Stimulated activated naive CD4-positive, alpha-beta T cell treated with Interleukin-2 at 50 U/mL for 16 hours (primary cell): ENCODE data around the gene RAB11FIP3.
A peak's percentile ranks its signal among the peaks of the same experiment; 100 is the strongest.

ENCODE experiments used
- DNase-seq: peaks from one replicate; lab custom pipeline; 2025; lab: John Stamatoyannopoulos, UW

Gene RAB11FIP3

DNA sequence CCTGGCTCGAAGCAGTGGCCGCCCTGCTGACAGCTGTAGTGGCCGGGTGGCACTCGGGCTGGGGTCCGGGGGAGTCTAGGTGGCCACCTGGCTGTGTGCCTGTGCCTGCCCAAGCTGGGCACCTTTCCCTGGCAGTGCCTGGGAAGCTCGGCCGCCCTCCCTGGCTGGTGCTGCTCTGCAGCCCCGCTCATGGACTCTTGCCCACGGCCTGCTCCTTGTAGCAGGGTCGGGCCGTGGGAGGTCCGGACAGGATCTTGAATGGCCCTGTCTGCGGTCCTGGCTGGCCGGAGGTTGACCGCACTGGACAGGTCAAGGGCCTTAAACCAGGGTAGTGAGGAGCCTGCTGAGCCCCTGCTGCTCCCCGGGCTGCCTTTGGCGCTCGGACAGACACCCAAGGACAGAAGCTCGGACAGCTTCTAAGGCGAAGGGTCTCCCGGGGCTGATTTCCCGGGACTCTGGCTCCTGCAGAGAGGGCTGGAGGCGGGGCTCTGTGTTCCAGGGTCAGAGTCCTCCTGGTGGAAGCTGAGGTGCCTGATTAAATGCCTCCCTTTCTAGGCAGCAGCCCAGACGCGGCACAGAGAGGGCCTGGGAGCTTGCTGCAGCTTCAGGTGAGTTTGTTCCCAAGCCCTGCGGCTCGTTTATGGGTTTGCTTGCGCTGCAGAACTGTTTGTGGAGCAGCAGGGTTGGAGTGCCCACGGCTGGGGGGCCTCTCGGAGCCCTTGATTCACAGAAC is 108.1 kb downstream of the RAB11FIP3 start:
- DNase-seq = no peak

DNA sequence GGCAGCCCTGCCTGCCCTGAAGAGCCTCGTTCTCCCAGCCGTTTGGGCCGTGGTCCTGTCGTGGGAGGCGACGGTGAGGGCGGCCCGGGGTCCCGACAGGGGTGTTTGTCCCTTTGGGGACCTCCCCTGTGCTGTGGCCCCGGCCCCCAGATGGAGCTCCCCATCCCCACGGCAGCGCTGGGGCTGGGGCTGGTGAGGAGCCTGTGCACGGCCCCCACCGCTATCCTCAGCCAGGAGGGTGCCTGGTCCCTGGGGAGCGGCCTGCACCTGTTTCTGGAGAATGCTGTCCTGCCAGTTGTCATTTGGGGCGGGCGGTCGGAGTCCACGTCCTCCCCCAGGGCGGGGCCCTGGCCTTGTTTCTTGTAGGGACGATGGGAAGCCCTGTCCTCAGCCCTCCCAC is 108.7 kb downstream of the RAB11FIP3 start:
- no peak for DNase-seq

DNA sequence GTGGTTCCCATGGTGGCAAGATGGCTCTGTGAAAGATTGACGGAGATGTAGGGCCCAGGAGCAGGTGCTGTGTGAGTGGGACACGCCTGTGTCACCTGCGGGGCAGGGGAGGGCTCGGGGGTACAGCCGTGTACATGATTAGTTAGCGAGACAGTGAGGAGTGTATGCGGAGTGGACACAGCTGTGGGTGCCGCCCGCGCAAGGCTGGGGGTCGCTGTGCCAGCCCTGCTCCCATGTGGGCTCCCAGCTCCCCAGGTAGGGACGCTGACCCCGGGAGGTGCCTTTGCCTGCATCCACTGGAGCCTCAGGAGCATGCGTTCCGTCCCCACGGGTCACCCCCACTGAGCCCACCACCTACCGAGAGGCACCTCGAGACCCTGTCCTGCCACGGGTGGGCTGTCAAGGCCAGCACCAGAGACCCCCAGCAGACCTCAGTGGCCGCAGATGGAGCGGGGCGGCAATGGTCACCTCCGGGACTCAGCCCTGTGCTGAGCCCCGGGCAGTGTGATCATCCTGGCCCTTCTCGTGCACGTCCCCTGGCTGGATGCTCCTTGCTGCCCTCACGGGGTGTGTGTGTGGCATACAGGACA is 109.5 kb downstream of the RAB11FIP3 start:
- DNase-seq = no peak

DNA sequence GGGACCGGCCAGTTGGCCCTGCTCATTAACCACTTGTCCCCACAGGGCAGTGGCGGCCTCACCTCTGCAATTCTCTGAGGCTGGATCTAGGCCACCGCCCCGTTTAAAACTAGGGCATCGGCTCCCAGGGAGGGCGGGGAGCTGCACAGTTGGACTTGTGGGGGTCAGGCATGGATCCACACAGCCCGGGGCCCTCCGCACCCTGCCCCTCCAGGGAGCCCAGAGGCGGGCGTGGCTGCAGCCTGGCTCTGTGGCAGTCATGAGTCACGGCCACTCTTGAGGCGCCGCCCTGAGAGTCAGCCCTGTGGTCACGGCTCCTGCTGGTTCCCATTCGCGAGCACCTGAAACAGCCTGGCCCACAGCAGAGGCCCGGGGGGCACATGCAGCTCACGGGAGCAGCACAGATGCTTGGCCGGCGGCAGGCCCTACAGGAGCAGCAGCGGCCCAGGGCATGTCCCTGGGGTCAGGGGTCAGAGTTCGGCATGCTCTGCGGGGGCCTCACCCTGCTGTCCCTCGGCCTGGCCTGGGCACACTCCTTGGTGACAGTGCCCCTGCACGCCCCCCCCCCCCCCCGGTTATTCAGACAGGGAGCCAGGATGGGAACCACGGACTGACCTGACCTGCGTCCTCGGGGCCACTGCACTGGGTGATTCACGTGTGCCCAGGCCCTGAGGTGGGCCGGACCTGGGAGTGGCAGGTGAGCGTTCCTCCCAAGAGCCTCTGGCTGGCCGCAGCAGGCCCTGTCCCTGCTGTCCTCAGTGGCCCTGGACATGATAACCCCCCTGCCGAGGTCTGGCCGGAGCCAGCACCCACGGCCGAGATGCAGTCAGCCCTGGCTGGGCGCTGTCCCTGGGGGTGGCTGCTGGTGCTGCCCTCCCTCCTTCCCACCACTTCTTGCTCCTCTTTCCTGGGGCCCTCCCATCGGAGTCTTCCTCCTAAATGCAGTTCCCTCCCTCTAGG is 110.3 kb downstream of the RAB11FIP3 start:
- DNase-seq = no peak

DNA sequence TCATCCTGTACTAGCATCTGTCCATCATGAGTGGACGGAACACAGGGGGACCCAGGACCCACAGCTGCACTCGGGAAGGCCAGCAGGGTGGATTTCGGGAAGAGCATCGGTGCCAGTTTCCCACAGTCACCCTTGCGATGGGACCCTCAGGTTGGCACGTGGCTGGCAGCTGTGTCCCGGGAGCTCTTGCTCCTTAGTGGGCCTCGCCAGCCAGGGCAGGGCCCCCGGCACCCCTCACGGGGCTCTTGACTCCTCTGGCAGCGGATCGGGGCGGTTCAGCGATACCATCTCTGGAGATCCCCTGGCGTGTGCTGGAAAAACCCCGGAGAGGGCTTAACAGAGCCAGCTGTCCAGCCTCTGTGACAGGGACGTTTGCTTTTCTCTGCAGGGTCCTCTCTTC is 111.3 kb downstream of the RAB11FIP3 start:
- DNase-seq = no peak

DNA sequence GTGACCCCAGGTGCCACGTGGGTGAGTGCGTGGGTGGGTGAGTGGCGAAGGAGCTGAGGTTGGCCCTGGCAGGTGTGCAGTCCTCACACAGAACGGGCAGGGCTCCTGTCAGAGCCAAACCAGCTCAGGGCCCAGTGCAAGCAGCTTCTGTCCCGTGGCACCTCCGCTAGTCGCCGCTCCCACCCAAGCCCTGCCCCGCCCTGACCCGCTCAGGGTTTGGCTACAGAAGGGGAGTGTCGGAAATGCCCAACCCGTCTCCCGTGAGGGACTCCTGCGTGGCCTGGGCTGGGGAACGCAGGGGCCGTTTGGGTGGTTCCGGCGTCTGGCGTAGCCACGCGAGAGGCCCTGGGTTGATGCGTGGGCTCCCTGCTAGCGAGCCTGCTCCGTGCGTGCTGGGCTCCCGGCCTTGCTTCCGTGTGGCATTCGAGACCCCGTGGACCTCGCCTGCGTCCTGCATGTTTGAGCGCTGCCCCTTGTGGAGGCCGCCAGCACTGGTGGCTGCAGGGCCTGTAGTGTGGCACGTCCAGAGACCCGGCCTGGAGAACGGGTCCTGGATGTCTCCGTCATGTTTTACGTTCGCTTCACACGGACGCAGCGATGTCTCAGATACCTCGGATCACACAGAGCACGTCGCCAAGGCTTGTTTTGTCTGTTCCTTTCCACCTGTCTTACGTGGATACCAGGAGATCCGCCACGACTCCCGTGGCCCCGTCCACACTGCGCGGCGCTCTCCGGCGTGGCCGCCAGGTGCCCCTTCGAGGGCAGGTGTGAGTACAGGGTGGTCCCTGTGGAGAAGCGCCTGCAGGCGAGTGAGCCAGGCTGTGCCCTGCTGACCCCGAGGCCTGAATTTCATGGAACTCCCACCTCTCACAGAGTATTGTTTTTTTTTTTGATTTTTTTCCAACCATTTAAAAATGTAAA is 112.2 kb downstream of the RAB11FIP3 start:
- no peak for DNase-seq

DNA sequence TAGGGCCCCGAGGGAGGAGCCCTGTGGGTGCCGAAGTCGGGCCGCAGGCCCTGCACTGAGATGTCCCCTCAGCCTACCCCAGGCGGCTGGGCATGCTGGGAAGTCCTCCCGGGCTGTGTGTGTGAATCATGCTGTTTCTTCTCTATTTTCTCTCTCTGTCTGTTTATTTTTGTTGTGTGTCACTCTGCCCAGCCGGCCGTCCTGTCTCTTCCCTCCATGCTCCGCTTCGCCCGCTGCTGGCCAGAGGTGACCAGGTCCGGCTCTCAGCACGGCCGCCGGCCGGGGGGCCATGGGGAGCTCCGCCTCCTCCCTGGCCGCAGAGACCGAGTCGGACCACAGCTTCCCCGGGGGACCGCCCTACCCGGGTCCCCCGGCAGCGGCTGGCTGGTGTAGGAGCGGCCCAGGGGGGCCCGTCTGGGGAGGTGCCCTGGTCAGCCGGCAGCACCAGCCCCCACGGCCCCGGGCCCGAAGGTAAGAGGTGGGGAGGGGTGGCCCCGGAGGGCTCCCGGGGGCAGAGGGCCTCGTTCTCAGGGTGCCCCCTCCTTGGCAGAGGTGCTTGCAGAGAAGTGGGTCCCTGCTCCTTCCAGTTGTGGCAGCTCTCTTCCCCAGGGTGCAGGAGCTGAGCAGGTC is 114.6 kb downstream of the RAB11FIP3 start:
- DNase-seq = no peak

DNA sequence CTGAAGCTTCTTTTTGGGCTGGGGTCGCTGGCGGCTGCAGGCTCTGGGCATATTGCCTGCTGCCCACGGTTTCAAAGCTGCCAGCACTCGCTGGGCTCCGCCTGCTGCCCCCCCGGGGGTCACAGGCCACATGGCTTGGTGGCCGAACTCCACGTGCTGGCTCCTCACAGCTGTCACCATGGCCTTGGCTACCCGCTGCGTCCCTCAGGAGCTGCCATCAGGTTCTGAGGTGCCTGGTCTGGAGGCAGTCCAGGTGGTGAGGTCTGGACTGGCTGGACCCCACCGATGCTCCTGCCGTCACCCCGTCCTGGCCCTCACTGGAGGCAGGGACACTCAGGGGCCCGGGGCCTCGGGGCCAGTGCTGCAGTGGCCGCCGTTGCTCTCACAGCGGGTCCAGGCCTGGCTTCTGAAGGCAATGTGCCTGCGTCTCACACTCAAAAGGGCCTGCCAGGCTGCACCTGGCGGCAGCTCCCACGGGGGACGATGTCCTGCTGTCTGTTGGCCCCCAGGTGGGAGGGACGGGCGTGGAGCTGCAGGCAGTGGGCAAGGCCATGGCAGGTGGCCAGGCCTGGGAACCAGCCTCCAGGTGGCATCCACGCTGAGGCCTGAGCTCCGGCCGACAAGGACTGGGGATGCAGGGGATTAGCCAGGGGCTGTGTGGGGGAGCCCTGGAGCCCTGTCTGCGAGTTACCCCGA is 115.3 kb downstream of the RAB11FIP3 start:
- DNase-seq = no peak

DNA sequence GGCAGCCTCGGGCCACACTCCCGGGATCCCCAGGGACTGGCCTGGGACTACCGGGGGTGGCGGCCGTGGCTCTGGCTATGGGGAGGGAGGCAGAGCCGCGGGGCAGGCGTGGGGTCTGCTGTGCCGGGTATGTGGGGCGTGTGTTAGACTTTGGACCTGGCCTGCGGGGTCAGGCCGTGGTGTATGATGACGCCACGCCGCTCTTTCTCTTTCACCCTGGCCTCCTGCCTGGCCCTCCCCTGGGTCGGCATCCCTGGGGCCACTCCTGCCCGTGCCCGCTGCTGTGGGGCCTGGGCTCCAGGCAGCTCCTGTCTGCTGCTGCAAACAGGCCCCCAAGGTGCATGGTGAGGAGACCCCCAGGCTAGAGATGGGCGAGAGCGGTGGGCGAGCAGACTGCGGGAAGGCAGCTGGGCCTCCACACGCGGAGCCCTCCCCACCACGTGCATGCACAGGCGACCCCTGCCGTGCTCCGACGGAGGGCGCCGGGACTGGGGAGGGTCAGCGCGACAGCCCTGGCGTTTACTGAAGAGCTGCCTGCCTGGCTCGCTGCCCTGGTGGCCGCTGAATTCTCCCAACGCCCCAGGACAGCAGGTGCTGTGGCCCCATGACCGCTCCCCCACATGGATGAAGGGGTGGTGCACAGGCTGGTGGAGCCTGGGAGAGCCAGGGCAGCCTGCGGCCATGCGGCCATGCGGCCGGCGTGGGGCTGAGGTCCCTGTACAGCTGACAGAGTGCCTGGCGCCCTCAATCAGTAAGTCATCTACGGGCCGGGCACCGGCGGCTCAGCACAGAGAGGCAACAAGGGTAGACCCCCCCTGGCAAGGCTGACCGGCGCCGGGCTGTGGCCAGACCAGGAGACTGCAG is 118.1 kb downstream of the RAB11FIP3 start:
- DNase-seq = no peak

DNA sequence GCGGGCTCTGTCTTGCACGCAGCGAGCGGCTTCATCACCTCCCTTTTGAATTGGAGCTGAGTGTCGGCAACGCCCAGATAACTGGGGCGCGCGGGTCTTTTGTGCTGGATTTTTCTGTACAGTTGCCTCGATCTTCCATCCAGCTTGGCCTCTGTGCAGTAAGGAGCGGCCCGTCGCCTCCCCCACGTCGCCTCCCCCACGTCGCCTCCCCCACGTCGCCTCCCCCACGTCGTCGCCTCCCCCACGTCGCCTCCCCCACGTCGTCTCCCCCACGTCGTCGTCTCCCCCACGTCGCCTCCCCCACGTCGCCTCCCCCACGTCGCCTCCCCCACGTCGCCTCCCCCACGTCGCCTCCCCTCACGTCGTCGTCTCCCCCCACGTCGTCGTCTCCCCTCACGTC is 119.1 kb downstream of the RAB11FIP3 start:
- no peak for DNase-seq

DNA sequence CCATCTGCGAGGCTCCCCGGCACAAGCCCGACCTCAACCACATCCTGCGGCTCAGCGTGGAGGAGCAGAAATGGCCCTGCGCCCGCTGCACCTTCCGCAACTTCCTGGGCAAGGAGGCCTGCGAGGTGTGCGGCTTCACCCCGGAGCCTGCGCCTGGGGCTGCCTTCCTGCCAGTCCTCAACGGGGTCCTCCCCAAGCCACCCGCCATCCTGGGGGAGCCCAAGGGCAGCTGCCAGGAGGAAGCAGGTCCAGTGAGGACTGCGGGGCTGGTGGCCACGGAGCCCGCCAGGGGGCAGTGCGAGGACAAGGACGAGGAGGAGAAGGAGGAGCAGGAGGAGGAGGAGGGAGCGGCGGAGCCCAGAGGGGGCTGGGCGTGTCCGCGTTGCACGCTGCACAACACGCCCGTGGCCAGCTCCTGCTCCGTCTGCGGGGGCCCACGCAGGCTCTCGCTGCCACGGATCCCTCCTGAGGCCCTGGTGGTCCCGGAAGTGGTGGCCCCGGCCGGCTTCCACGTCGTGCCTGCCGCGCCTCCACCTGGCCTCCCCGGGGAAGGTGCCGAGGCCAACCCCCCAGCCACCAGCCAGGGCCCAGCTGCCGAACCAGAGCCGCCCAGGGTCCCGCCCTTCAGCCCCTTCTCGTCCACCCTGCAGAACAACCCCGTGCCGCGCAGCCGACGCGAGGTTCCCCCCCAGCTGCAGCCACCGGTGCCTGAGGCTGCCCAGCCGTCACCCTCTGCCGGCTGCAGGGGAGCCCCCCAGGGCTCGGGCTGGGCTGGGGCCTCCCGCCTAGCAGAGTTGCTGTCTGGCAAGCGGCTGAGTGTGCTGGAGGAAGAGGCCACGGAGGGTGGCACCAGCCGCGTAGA is 121.7 kb downstream of the RAB11FIP3 start:
- DNase-seq = peak; percentile 28

DNA sequence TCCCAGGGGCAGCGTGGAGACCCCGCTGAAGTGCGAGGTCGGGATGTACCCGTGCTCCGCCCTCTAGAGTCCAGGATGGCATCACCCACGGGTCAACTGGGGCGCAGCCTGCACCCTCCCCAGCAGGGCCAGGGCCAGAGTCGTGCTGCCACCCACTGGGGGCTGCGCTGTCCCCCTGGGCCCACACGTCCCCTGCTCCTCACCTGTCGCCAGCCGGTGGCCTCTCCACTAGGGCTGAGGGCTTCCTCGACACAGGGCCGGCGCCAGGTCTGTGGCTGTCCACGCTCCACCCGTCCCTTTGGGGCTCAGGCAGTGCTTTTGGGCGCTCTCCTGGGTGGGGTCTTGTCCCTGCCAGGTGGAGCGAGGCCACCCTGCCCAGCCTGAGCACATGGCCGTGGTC is 123.1 kb downstream of the RAB11FIP3 start:
- DNase-seq = no peak

DNA sequence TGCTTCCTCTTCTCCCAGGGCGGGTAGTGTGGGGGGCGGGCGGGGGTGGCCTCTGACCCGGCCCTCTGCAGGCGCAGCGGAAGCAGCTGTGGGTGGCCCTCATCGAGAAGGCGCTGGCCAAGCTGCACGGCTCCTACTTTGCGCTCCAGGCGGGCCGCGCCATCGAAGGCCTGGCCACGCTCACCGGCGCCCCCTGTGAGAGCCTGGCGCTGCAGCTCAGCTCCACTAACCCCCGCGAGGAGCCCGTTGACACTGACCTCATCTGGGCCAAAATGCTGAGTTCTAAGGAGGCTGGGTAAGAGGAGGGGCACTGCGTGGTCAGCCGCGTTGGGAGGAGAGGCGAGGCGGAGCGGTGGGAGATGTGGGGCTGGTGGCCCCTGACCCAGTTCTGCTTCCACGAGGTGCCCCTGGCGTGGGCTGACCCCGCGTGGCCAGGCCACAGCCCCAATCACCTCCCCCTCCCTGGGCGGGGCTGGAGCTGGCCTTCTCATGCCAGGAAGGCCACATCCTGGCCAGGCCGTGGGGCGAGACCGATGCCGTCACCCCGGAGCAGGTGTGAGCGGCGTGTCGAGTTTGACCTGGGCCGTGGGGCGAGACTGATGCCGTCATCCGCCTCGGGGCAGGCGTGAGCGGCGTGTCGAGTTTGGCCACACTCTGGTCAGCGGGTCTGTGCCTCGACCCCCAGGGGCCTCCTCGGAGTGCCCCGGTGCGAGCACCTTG is 124.3 kb downstream of the RAB11FIP3 start:
- no peak for DNase-seq

DNA sequence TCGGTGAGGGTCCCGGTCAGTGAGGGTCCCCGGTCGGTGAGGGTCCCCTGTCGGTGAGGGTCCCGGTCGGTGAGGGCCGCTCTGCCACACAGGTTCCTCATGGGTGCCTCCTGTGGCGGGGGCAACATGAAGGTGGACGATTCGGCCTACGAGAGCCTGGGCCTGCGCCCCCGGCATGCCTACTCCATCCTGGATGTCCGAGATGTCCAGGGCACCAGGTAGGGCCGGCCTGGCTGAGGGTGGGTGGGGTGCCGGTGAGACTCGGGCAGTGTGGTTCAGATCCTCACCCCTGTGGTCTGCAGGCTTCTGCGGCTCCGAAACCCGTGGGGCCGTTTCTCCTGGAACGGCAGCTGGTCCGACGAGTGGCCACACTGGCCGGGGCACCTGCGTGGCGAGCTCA is 125.8 kb downstream of the RAB11FIP3 start:
- no peak for DNase-seq

DNA sequence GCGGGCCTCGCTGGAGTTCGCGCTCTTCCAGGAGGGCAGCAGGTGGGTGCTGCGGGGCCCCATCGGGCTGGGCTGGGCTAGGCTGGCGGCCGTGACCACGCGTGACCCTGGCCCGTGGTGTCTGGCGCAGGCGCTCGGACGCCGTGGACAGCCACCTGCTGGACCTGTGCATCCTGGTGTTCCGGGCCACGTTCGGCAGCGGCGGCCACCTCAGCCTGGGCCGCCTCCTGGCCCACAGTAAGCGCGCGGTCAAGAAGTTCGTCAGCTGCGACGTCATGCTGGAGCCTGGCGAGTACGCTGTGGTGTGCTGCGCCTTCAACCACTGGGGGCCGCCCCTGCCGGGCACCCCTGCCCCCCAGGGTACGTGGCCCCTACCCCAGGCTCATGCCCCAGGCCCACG is 126.7 kb downstream of the RAB11FIP3 start:
- no peak for DNase-seq

DNA sequence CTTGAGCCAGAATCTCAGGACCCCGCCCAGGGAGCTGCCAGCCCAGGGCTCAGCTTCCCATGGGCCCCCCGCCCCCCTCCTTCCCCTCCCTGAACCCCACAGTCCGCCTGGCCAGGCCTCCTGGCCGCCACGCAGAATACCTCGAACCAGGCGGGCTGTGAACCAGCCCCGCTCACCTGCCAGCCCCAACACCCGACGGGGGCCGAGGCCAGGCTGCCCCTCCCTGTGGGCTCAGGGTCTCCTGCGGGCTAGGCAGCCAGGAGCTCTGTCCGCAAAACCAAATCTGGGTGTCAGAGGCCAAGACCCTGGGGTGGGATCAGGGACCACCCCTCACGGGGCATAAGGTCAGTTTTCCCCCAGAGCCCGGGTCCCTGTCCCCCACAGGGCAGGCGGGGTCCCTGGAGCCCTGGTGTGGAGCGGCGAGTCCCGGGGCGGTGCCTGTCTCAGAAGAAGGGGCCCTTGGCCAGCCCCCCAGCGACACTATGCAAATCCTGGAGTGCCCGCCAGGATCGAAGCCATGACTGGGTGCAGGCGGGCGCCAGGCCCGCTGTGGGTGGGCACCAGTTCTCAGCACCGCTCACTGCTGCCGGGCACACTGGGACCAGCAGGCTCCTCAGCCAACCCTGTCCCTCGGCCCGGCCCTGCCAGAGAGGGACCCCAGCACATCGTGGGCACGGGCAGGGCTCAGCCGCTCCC is 128.3 kb downstream of the RAB11FIP3 start:
- DNase-seq = no peak

DNA sequence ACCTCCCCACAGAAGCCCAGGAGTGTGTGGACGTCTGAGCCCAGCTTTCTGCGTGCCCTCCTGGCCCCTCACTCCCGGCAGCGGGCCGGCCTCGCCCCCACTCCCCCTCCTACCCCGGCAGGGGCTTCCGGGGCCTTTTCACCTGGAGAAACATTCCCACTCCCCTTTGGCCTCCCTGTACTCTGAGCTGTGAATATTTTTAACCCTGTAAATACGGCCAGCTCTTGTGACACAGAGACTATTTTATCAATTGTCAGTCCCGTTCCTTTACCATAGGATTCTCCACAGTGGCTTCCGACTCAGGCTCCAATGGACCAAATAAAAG is 128.8 kb downstream of the RAB11FIP3 start:
- DNase-seq = no peak
